PFSK-1 (cell line): ENCODE results near the gene BNIPL.

Source experiments
- POLR2AphosphoS5 ChIP-seq: IDR thresholded peaks from 2 replicates; pipeline ENCODE4 v1.6.1; 2012; ENCODE audit warnings: low read depth, mild to moderate bottlenecking, control low read depth, low read length, moderate library complexity
- SIN3A ChIP-seq: IDR thresholded peaks from 2 replicates; pipeline ENCODE4 v1.6.1; 2012; ENCODE audit warnings: mild to moderate bottlenecking, low read length, moderate library complexity, borderline replicate concordance; ENCODE audit not compliant: insufficient read depth
- TAF1 ChIP-seq: IDR thresholded peaks from 2 replicates; pipeline ENCODE4 v1.6.1; 2012; ENCODE audit warnings: low read length, control low read depth, borderline replicate concordance; ENCODE audit not compliant: insufficient read depth
- TF ChIP-seq, protein P1 (sequence below), 2 experiments: IDR thresholded peaks; 2 replicates each; pipeline versions ENCODE4 v1.6.1 to v1.8.0; 2011 to 2012; ENCODE audit warnings: low read depth in 2 of 2, low read length in 2 of 2, control low read depth in 1 of 2, inconsistent platforms in 1 of 2, mild to moderate bottlenecking in 1 of 2, moderate library complexity in 1 of 2; ENCODE audit not compliant: insufficient read depth in 1 of 2

DNA sequence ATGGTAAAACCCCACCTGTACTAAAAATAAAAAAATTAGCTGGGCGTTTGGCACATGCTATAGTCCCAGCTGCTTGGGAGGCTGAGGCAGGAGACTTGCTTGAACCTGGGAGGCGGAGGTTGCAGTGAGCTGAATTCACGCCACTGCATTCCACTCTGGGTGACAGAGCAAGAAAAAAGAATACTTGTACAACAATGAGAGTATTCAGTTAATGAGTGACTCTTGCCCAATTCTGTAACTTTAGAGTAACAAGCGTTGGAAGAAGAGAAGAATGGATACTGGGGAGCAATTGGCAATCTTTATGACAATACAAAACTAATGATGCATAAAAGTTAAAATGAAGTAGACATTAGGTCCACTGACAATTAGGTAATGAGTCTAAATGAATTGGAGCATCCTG, 43.8 kb upstream of the BNIPL start:
- TF ChIP-seq POLR2AphosphoS5 (no peak), TAF1 (no peak), SIN3A (no peak)
- TF ChIP-seq, protein P1, sequence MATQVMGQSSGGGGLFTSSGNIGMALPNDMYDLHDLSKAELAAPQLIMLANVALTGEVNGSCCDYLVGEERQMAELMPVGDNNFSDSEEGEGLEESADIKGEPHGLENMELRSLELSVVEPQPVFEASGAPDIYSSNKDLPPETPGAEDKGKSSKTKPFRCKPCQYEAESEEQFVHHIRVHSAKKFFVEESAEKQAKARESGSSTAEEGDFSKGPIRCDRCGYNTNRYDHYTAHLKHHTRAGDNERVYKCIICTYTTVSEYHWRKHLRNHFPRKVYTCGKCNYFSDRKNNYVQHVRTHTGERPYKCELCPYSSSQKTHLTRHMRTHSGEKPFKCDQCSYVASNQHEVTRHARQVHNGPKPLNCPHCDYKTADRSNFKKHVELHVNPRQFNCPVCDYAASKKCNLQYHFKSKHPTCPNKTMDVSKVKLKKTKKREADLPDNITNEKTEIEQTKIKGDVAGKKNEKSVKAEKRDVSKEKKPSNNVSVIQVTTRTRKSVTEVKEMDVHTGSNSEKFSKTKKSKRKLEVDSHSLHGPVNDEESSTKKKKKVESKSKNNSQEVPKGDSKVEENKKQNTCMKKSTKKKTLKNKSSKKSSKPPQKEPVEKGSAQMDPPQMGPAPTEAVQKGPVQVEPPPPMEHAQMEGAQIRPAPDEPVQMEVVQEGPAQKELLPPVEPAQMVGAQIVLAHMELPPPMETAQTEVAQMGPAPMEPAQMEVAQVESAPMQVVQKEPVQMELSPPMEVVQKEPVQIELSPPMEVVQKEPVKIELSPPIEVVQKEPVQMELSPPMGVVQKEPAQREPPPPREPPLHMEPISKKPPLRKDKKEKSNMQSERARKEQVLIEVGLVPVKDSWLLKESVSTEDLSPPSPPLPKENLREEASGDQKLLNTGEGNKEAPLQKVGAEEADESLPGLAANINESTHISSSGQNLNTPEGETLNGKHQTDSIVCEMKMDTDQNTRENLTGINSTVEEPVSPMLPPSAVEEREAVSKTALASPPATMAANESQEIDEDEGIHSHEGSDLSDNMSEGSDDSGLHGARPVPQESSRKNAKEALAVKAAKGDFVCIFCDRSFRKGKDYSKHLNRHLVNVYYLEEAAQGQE (IDR thresholded peaks at IDR 0.05; ENCODE audit: insufficient read depth in 1 of 2, low read depth in 2 of 2, low read length in 2 of 2), result no peak
